Measurements from ENCODE around the gene WASHC4.
A peak's percentile ranks its signal among the peaks of the same experiment; 100 is the strongest.
"Not testable (repeated sequence)": the region's sequence is repeated elsewhere in the genome, so short reads cannot be mapped to it uniquely, and the experiment has no call there.

WASHC4 gene

DNA sequence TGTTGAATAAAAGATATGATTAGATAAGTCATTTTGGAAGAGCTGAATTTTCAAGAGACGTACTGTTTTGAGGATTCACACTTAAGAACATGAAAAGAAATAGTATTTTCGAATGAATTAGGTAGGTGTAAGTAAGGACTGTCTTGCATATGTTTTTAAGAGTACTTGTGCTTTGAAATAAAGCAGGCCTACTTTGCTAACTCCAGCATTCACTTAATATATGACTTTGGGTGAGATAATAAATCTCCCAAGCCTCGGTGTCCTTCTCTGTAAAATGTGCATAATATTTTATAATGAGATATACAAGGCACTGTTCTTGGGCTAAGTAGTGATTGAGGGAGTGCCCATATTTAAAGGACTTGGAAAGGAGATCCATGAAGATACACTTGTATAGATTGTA, 54.6 kb downstream of the WASHC4 start:
- no peak for DNase-seq (ENCODE audit: low read depth)

DNA sequence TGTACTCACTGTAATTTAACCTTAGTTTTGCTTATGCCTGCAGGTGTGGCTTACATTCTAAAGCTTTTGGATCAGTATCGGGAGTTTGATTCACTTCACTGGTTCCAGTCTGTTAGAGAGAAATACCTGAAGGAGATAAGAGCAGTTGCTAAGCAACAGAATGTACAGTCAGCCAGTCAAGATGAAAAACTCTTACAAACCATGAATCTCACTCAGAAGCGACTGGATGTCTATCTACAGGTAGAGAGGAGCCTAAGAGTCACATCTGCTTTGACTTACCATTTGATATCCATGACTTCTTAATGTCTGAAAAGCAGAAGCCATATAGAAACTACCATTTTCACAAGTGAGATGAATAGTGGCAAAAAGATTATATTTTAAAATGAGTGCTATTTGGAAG, 56.5 kb downstream of the WASHC4 start:
- no peak for DNase-seq (ENCODE audit: low read depth)

DNA sequence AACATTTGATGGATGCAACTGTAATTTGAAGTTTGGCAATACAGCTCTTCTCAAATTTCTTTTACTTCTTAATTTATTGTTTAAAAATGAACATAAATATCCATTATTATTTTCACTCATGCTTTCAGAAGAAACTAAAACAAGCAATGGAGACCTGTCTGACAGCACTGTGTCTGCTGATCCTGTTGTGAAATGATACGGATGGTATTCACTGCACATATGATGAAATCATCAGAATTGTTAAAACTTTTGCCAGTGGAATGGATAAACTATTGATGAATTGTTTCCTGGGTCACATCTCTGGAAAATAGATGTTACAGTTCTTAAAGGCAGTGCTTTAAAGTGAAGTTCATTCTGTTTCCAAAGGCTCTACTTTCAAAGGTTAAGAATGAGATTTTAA, 59.2 kb downstream of the WASHC4 start:
- no peak for DNase-seq (ENCODE audit: low read depth)

DNA sequence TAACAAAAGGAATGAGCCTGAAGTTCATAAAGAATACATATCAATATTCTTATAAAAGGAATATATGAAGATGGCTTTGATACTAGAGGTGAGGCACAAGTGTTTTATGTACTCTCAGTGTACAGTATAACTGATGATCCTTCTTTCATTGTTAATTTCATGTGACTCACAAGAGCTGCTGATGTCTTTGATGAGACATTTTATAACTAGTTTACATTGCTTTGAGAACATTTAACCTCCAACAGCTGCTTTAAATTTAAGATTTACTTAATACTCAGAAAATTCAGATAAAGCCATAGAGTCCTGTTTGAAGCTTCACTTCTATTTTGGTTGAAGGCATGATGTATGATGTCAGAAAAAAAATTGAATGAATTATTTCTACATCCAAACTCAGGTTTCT, 59.8 kb downstream of the WASHC4 start:
- DNase-seq (ENCODE audit: low read depth) = peak; percentile 9

DNA sequence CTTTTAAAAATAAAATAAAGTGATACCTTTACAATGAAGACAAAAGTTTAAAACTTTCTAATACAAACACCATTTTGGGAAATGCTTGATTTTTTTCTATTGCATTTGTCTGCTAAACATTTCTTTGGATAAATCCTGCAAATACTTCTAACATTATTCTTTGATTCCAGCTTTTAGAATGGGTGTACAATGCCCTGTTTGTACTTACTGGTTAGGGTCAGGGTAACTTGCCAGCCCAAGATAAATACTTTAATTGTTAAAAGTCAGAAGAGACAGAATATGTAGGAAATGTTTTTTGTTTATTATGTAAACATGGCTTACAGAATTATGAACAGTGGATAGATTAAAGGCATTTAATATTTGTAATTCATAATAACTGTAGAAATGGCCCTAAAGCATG, 60.5 kb downstream of the WASHC4 start:
- no peak for DNase-seq (ENCODE audit: low read depth)

DNA sequence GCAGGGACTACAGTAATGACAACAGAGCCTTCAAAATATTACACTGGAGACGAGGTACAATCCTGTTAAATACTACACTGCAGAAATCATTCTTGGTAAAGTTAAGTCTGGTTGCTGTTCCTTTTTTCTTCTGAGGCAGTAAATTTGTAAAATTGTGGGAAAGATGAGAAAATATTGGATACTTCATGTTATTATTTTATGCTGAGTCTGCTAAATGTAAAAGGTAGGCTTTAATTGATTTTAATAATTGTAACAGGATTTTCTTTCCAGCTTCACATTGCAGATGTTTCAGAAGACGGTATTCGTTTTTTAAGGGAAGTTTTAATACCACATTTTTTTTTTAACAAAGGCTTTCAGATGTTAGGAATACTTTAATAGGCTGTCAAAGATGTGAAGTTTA, 62.6 kb downstream of the WASHC4 start:
- DNase-seq (ENCODE audit: low read depth) = no peak

DNA sequence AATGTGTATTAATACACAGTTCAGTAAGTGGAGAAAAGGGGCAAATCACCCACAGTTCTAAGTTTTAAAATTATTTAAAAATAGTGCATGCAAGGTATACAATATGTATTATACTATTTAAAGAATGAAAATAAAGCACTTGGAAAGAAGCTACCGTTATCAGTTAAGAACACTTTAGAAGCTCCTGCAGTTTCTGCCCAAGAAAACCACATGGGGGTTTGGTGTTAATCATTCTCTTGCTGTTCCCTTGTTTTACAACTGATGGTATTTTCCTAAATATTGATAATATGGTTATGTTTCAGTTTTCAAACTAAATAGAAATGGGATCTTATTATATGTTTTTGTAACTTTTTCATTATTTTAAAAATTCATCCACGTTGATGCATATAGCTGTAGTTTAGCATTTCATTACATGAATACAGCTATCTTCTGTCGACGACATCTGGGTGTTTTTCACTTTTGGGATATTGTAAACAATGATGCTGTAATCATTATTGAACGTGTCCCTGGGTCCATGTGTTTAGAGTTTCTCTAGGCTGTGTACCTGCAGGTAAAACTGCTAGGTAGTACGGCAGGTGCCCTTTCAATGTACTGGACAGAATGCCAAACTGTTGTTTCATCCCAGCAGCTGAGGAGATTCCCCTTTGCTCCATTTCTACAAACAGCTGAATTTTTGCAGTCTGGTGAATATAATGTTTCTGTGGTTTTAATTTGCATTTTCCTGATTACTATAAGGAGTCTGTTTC, 64.3 kb downstream of the WASHC4 start:
- no peak for DNase-seq (ENCODE audit: low read depth)

DNA sequence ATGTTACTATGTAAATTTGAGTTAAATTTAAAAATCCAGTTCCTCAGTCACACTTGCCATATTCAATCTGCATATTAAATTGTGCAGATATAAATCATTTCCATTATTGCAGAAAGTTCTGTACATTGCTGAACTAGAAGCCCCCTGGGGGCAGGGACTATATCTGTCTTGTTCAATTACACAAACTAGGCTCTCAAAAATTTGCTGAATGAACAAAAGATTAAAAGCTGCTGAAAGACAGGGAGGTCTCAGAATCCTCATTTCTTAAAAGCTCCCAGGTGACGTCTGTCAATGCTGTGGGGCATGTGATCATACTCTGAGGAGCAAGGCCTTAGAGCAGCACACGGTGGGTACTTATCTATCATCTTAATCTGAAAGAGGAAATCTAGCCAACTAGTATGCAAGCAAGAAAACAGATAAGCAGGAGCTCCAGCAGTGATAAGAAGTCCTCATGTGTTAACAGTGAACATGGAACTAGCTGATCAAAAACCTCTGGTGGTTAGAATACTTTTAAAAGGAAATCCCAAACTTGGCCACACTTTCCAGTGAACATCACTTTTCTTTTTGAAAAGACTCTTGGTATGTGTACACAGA, 68.0 kb downstream of the WASHC4 start:
- no peak for DNase-seq (ENCODE audit: low read depth)

DNA sequence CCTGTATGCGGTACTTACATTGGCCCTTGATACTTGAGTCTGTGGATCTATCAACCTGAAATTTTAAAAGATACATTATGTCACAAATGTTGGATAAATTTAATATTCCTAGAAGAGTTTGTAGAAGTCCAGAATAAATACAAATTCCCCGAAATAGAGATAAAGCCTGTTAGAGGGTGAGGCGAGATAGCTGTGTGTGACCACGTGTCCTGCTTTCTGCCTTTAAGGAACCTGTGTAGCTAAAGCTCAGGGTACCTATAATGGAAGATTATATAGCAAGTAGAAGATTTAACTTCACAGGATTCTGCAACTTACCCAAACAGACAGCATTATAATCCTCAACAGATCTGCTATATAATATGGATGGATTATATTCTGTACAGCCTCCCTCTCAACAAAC, 69.7 kb downstream of the WASHC4 start:
- DNase-seq (ENCODE audit: low read depth) = no peak

DNA sequence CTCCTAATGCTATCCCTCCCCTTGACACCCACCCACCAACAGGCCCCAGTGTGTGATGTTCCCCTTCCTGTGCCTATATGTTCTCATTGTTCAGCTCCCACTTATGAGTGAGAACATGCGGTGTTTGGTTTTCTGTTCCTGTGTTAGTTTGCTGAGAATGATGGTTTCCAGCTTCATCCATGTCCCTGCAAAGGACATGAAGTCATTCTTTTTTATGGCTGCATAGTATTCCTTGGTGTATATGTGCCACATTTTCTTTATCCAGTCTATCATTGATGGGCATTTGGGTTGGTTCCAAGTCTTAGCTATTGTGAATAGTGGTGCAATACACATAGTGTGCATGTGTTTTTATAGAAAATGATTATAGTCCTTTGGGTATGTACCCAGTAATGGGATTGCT, 71.6 kb downstream of the WASHC4 start:
- not testable (repeated sequence) for DNase-seq (ENCODE audit: low read depth)

DNA sequence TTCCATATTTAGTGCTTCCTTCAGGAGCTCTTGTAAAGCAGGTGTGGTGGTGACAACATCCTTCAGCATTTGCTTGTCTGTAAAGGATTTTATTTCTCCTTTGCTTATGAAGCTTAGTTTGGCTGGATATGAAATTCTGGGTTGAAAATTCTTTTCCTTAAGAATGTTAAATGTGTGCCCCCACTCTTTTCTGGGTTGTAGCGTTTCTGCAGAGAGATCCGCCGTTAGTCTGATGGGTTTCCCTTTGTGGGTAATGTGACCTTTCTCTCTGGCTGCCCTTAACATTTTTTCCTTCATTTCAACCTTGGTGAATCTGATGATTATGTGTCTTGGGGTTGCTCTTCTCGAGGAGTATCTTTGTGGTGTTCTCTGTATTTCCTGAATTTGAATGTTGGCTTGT, 75.9 kb downstream of the WASHC4 start:
- DNase-seq (ENCODE audit: low read depth) = not testable (repeated sequence)

DNA sequence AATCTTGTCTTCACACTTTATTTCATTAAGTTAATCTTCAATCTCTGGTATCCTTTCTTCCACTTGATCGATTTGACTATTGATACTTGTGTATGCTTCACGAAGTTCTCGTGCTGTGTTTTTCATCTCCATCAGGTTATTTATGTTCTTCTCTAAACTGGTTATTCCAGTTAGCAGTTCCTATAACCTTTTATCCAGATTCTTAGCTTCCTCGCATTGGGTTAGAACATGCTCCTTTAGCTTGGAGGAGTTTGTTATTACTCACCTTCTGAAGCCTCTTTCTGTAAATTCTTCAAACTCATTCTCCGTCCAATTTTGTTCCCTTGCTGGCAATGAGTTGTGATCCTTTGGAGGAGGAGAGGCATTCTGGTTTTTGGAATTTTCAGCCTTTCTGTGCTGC, 76.4 kb downstream of the WASHC4 start:
- not testable (repeated sequence) for DNase-seq (ENCODE audit: low read depth)

DNA sequence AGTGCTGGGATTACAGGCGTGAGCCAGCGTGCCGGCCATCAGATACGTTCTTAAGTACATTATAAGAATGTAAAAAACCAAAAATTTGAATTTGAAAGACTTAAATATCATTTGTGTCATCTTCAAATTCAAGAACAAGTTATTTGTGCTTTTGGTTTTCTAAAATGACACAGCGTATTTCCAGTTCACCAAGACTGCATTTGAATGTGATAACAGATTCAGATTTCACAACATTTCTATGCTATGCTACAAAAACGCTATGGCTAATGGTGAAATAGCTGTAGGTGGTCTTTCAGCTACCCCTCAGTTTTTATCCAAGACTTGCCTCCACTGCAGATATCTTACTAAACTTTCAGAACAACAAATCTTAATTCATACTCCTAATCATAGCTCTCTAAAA, 81.8 kb downstream of the WASHC4 start:
- DNase-seq (ENCODE audit: low read depth) = no peak

DNA sequence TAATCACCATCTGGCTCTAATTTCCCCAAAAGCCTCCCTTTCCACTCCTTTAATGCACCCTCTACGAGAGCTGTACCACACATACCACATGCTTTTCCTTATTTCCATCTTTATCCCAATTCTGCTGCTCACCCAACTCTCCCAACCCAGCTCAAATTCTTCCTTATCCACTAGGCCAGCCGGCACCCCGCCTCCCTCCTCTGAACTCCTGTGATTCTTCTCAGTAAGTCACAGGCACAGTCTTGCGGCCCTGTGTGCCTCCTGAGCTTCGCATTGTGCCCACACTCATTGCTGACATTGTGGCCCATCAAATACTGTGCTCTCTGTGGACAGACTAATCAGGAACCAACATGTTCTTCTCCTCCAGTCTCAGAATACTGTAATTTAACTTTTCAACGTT, 83.0 kb downstream of the WASHC4 start:
- DNase-seq (ENCODE audit: low read depth) = no peak

DNA sequence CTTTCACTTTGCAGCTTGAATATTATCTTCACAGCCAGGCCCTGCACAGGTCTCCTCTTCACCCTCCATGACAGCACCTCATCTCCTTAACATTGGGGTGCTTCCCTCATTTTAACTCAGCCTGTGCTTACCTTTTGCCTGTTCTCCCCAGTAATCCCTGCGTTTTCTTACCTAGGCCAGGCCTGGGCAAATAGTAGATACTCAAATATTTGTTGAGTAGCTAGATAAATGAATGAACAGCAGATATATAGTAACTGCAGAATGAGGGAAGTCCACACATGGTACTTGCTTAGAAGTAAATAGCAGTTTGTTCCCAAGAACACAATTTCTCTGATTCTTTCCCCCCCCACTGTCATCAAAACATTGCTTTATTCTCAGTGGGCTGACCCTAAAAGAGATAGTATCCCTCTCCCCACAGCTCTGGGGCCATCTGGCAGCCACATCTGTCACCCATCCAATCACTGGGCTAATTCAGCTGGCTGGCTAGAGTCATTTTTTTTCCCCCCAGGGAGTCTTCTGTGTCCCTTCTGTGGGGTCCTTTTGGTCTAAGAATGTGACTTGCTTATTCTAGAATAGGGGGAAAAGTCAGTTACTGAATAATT, 85.2 kb downstream of the WASHC4 start:
- no peak for DNase-seq (ENCODE audit: low read depth)

DNA sequence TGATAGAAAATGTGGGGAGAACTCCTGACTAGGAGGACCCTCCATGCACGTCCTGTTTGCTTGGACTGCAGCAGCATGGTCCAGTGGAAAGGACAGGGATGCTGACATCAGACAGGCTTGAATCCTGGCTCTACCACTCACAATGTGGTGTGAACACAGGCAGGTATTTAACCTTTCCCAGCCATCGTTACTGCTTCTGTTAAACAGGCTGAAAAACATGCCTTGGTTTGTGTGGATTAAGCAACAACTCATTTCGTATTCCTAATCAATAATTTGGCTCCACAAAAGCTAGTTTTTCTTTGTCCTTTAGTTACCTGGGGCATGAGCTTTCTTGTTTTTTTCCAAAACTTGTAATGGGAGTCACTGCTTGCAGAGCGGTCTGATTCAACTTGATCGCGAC, 87.4 kb downstream of the WASHC4 start:
- DNase-seq (ENCODE audit: low read depth) = no peak

DNA sequence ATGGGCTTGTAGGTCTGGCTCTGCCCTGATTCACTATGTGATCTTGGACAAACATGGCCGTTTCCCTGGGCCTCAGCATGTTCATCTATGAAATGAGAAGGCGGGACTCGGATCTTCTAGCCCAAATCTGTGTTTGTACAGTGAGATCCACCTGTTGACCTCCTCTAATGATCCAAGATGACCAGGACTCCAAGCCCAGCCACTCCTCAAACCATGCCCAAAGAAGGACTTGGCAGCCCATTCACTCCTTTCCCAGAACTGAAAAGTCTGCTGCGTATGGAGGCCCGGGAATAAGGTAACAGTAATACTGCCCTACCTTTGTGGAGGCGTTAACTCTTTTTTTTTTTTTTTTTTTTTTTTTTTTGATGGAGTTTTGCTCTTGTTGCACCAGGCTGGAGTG, 88.6 kb downstream of the WASHC4 start:
- no peak for DNase-seq (ENCODE audit: low read depth)

DNA sequence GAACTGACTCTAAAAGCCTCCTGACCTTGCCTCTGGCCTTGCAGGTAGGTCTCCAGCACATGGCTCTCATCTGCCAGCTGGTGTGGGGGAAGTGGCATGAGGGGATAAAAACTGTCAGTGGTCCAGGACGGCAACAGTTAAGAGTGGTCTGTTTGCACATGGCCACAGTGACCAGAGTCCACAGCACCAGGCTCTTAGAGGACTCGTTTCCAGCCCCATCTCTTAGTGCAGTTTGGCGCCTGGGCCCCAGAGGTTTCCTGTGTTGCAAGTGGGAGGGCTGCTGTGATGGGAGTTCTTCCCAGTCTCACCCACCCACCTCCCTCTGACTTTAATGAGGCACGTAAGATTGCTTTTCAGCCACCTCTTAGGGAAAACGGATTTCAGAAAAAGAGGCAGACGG, 91.4 kb downstream of the WASHC4 start:
- DNase-seq (ENCODE audit: low read depth) = no peak

DNA sequence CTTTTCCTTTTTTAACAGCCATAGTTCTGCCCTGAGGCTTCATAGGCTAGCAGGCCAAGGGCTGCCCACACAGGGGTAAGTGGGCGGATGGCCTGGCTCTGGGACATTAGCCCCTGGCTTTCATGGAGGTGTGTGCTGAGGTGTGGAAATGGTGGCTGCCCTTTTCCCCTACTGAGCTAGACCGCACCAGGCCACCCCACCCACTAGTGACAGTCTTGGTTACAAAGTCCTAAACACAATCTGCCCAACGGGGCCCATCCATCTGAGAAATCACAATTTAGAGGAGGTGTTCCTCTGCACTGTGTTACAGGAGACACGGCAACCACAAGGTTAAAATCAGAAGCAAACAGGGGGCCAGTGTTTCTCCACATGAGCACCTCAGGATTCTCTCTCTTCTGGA, 92.9 kb downstream of the WASHC4 start:
- no peak for DNase-seq (ENCODE audit: low read depth)

DNA sequence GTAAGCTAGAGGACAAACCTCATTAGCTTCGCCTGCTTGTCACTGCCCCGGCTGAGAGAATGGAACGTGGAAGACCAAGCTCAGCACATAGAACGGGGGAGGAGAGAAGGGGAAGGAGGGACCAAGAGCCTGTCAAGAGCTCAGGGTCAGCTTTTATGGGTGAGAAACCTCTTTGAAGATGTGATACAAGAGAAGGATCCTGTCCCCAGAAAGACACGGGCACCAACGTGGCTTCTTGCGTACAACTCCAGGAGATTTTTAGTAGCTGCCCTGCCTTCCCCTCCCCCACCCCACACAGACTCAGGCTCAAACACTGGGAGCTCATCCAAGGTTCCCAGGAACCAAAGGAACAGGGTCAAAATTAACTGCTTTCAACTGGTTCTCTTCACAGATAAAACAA, 93.8 kb downstream of the WASHC4 start:
- no peak for DNase-seq (ENCODE audit: low read depth)

DNA sequence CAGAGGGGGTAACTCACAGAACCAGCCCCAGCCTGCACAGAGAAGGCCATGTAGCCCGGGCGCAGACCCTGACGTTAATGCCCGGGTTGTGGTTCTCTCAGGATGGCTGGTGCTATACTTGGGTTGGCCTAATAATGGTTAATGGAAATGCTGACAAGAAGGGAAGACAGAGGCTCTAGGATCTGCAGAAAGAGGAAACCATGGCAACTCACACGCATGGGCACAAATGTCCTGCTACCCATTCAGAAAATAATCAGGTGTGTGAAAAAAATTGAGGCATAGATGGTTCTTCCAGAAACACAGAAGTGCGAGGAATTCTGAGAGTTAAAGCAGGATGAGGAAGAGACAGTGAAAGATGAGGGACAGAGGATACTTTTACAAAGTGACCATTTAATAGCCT, 94.7 kb downstream of the WASHC4 start:
- DNase-seq (ENCODE audit: low read depth) = no peak

DNA sequence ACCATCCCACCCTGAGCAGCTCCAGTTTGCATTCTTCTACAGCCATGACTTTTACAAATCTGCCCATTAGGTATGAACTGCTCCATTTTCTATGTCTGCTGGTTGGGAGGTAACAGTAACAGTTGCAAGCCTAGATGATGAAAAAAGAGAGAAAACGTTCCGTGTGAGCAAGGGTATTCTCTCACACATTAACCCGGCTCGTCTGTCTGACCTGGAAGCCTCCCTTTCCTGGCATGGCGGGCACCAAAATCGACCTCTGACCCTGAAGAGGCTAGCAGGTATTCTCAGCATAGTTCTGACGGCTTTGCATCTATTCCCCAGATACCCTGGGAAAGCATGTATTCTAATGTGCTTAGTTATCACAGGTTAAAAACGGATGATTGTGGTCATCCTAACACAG, 96.6 kb downstream of the WASHC4 start:
- DNase-seq (ENCODE audit: low read depth) = no peak

DNA sequence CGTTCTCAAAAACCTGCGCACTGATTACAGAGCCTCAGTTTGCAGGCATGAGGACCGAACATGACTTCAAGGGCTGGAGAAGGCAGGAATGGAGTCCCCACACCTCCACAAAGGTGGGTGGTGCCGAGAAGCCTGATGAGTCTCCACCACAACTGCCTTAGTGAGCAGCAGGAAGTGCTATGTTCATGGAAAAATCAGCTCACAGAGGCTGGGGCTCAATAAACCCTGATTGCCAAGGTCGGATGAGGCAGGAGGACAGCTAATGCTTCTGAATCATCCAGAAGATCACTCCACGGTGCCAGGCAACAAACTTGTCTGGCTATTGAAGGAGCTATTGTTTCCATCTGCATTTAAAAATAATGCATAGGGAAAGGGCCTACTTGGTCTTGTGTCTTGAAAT, 97.4 kb downstream of the WASHC4 start:
- peak; percentile 72 for DNase-seq (ENCODE audit: low read depth)

Measured in HS-5 (cell line).